GM10847 (cell line): ENCODE results near the gene RPL12.

Source experiments
- POLR2A ChIP-seq: IDR thresholded peaks from 2 replicates; pipeline ENCODE4 v1.6.1; 2011; ENCODE audit not compliant: insufficient read length; ENCODE audit errors: extremely low read depth

Gene RPL12

GRCh38 chr9:127449332-127449966 is 1.8 kb downstream of the RPL12 start:
- TF ChIP-seq POLR2A: no peak

GRCh38 chr9:127448112-127448805 is 2.9 kb downstream of the RPL12 start:
- TF ChIP-seq POLR2A: no peak

- no peak for TF ChIP-seq POLR2A
Measured at GRCh38 chr9:127447416-127448111, 3.6 kb downstream of the RPL12 start.

- no peak for TF ChIP-seq POLR2A
Measured at GRCh38 chr9:127446713-127447415, 4.3 kb downstream of the RPL12 start.

- TF ChIP-seq POLR2A: peak; percentile 25
Measured at GRCh38 chr9:127445851-127446712, 5.1 kb downstream of the RPL12 start.

GRCh38 chr9:127444921-127445850 is 6.0 kb downstream of the RPL12 start:
- peak; percentile 14 for TF ChIP-seq POLR2A

GRCh38 chr9:127444283-127444920 is 6.8 kb downstream of the RPL12 start:
- TF ChIP-seq POLR2A: no peak

- no peak for TF ChIP-seq POLR2A
Measured at GRCh38 chr9:127438394-127438793, 12.8 kb downstream of the RPL12 start.

GRCh38 chr9:127437497-127438264 is 13.5 kb downstream of the RPL12 start:
- no peak for TF ChIP-seq POLR2A

- no peak for TF ChIP-seq POLR2A
Measured at GRCh38 chr9:127430415-127430814, 20.8 kb downstream of the RPL12 start.

- TF ChIP-seq POLR2A: no peak
Measured at GRCh38 chr9:127428348-127428747, 22.9 kb downstream of the RPL12 start.

- TF ChIP-seq POLR2A: no peak
Measured at GRCh38 chr9:127426756-127427155, 24.4 kb downstream of the RPL12 start.

GRCh38 chr9:127424676-127424999 is 26.6 kb downstream of the RPL12 start:
- TF ChIP-seq POLR2A: no peak
